ENCODE results near the gene CRISP2.

DNA sequence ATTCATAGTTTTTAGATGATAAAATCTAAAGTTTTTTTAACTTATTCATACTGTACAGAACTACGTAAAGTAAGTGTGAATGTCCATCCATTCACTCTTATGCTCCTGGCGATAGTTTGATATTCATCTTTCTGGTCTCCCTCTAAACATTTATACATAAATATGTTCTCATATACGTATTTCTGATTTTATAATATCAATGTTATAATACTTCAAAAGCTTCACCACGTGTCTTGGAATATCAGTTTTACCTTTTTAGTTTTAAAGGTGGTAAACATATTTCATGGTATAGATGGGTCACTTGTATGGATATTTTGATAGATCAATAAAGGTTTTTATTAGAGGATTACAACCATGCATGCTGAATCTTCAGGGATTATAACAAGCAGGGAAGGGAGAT lies 66.4 kb downstream of the CRISP2 start:
- TF ChIP-seq, protein P1, sequence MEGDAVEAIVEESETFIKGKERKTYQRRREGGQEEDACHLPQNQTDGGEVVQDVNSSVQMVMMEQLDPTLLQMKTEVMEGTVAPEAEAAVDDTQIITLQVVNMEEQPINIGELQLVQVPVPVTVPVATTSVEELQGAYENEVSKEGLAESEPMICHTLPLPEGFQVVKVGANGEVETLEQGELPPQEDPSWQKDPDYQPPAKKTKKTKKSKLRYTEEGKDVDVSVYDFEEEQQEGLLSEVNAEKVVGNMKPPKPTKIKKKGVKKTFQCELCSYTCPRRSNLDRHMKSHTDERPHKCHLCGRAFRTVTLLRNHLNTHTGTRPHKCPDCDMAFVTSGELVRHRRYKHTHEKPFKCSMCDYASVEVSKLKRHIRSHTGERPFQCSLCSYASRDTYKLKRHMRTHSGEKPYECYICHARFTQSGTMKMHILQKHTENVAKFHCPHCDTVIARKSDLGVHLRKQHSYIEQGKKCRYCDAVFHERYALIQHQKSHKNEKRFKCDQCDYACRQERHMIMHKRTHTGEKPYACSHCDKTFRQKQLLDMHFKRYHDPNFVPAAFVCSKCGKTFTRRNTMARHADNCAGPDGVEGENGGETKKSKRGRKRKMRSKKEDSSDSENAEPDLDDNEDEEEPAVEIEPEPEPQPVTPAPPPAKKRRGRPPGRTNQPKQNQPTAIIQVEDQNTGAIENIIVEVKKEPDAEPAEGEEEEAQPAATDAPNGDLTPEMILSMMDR (IDR thresholded peaks at IDR 0.05; ENCODE audit: low read depth, low read length, missing input control) = no peak
- TF ChIP-seq MAX (IDR thresholded peaks at IDR 0.05) (no peak), GABPA (IDR thresholded peaks at IDR 0.05 in 1 of 2, conservative IDR thresholded peaks at IDR 0.05 in 1 of 2) (no peak)
- TF ChIP-seq, protein P2, sequence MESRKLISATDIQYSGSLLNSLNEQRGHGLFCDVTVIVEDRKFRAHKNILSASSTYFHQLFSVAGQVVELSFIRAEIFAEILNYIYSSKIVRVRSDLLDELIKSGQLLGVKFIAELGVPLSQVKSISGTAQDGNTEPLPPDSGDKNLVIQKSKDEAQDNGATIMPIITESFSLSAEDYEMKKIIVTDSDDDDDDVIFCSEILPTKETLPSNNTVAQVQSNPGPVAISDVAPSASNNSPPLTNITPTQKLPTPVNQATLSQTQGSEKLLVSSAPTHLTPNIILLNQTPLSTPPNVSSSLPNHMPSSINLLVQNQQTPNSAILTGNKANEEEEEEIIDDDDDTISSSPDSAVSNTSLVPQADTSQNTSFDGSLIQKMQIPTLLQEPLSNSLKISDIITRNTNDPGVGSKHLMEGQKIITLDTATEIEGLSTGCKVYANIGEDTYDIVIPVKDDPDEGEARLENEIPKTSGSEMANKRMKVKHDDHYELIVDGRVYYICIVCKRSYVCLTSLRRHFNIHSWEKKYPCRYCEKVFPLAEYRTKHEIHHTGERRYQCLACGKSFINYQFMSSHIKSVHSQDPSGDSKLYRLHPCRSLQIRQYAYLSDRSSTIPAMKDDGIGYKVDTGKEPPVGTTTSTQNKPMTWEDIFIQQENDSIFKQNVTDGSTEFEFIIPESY (IDR thresholded peaks at IDR 0.05) = no peak
